ENCODE measurements around the gene PCGF1. TPM values are rescaled to one million over a fixed set of nuclear protein-coding genes. Genes with fewer than 3 reads are reported as not detected.
"Not testable (repeated sequence)": the region's sequence is repeated elsewhere in the genome, so short reads cannot be mapped to it uniquely, and the experiment has no call there.

Gene PCGF1
- total and polyA plus RNA-seq, 2 donors: 14.1 to 29.0 TPM

GRCh38 chr2:74460187-74460586 lies 47.3 kb downstream of the PCGF1 start:
- DNase-seq (ENCODE audit: low read depth in 6 of 9, low spot score in 9 of 9); H3K9me3 ChIP-seq (ENCODE audit: control insufficient read depth in 2 of 2, insufficient read depth in 1 of 2, low read length in 1 of 2); H3K27ac ChIP-seq (ENCODE audit: low read depth in 1 of 2, low read length in 1 of 2); H3K27me3 ChIP-seq (ENCODE audit: control insufficient read depth in 2 of 2, insufficient read depth in 1 of 2, low read length in 1 of 2); H3K4me3 ChIP-seq (ENCODE audit: low read length in 2 of 2): not testable (repeated sequence)
- 96% methylated on average over 10 of the region's 10 CpGs for WGBS
- H3K36me3 ChIP-seq (ENCODE audit: control insufficient read depth in 2 of 2, insufficient read depth in 2 of 2, low read length in 1 of 2): peaks cover 25 to 27% of the 10 kb centered on the region in 2 donors
- H3K4me1 ChIP-seq (ENCODE audit: control insufficient read depth in 2 of 2, insufficient read depth in 2 of 2, low read length in 2 of 2): peaks cover 29 to 39% of the 10 kb centered on the region in 2 donors

DNA sequence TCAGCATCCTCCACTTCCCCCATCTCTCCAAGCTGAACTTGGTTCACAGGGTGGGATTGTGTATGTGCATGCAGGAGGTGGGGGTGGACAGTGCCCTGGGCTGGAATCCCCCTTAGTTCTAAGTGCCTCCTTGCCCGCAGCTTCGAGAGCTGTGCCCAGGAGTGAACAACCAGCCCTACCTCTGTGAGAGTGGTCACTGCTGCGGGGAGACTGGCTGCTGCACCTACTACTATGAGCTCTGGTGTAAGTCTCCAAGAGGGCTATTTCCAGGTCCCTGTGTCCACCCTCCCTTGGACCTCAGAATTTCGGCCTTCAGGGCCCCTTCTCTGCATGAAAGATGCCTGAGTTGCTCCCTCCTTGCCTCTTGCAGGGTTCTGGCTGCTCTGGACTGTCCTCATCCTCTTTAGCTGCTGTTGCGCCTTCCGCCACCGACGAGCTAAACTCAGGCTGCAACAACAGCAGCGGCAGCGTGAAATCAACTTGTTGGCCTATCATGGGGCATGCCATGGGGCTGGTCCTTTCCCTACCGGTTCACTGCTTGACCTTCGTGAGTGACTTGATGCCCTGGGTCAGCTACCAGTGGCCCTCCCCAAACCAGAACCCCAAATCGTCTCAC lies 47.9 kb downstream of the PCGF1 start:
- H3K36me3 ChIP-seq (ENCODE audit: control insufficient read depth in 2 of 2, insufficient read depth in 2 of 2, low read length in 1 of 2): peaks cover 25 to 27% of the 10 kb centered on the region in 2 donors
- peaks cover 29 to 41% of the 10 kb centered on the region in 2 donors for H3K4me1 ChIP-seq (ENCODE audit: control insufficient read depth in 2 of 2, insufficient read depth in 2 of 2, low read length in 2 of 2)
- peak overlapping the region in 1 of 2 donors; percentile 82 for H3K4me3 ChIP-seq (ENCODE audit: low read length in 2 of 2)
- not testable (repeated sequence) for H3K27ac ChIP-seq (ENCODE audit: low read depth in 1 of 2, low read length in 1 of 2); H3K9me3 ChIP-seq (ENCODE audit: control insufficient read depth in 2 of 2, insufficient read depth in 1 of 2, low read length in 1 of 2); DNase-seq (ENCODE audit: low read depth in 6 of 9, low spot score in 9 of 9); H3K27me3 ChIP-seq (ENCODE audit: control insufficient read depth in 2 of 2, insufficient read depth in 1 of 2, low read length in 1 of 2)
- WGBS: 96% methylated on average over 13 of the region's 13 CpGs

DNA sequence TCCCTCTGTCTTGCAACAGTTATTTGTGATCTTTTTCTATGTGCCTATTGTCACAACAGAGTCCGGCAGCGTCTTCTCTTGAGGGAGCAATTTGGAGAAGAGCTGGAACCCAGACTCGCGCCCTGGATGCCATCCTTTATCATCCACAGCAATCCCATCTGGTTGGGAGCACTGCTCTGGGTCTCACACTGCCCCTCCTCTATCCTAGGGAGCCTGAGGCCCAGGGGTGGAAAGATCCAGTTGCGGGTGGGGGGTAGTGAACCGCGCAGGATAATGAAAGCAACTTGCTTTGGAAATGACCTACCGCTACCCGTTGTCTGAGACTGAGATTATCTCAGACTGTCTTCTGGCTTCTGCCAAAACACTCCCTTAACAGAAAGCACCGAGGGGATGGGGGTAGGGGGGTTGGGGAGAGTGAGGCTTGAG lies 48.5 kb downstream of the PCGF1 start:
- peaks cover 25 to 40% of the 10 kb centered on the region in 2 donors for H3K4me1 ChIP-seq (ENCODE audit: control insufficient read depth in 2 of 2, insufficient read depth in 2 of 2, low read length in 2 of 2)

DNA sequence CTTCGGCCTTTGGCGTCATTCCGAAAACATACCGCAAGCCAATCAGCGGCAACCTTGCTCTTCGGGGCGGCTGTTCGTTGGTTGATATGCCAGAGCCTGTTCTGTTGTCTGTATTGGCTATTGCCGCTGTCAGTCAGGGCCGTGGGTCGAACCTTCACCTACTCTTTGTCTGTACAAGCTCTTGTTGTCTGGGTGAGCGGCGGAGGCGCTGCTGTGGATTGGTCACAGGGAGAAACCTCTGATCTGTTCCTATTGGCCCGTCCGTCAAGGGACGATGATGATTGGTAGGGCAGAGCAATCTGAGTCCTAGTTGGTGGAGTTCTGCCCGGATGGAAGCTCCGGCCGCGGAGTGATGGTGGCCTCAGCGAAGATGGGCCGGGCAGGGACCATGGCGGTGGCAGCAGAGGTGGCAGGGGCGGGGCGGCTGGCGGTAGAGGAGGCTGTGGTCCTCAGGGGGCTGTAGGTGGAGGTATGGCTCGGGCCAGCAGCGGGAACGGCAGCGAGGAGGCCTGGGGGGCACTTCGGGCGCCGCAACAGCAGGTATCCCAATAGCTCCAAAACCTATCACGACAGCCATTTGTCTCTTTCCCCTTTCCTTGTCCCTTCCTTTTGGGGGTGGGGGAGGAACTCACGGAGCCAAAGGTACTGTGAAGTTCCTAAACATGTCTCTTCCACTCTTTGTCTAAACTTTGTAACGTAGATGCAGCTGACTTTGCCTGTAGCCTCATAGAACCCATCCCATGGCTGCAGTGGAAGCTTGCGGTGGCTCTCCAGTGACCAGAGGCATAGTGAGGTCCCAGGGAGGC lies 49.2 kb downstream of the PCGF1 start, which contains the start of gene WBP1:
Gene WBP1, plus strand, starts transcription at position 307 of the 806 bp plus-strand sequence. Its CDS starts 165 bp downstream, at position 472.
- peak within 1 kb of the TSS; percentile 82 to 92 for H3K4me3 ChIP-seq (ENCODE audit: low read length in 2 of 2)
- H3K4me1 ChIP-seq (ENCODE audit: control insufficient read depth in 2 of 2, insufficient read depth in 2 of 2, low read length in 2 of 2): peaks cover 25 to 39% of the 10 kb centered on the region in 2 donors
- H3K27me3 ChIP-seq (ENCODE audit: control insufficient read depth in 2 of 2, insufficient read depth in 1 of 2, low read length in 1 of 2): no peaks in the 10 kb centered on the region
- H3K9me3 ChIP-seq (ENCODE audit: control insufficient read depth in 2 of 2, insufficient read depth in 1 of 2, low read length in 1 of 2): no peaks in the 10 kb centered on the region
- H3K27ac ChIP-seq (ENCODE audit: low read depth in 1 of 2, low read length in 1 of 2): peak within 1 kb of the TSS; percentile 100
- WGBS: under 1% methylated on average over 37 of the region's 38 CpGs
- DNase-seq (ENCODE audit: low read depth in 6 of 9, low spot score in 9 of 9): peak; percentile 99 to 100 (median 100)
- H3K36me3 ChIP-seq (ENCODE audit: control insufficient read depth in 2 of 2, insufficient read depth in 2 of 2, low read length in 1 of 2): peaks cover 25 to 27% of the 10 kb centered on the region in 2 donors

More for the DNA sequence above, 48.5 kb downstream of the PCGF1 start:
- no peak for DNase-seq (ENCODE audit: low read depth in 6 of 9, low spot score in 9 of 9)
- WGBS: 10% methylated on average over 10 of the region's 10 CpGs
- Histone ChIP-seq H3K4me3 (ENCODE audit: low read length in 2 of 2) (peak overlapping the region; percentile 82 to 92), H3K9me3 (ENCODE audit: control insufficient read depth in 2 of 2, insufficient read depth in 1 of 2, low read length in 1 of 2) (no peaks in the 10 kb centered on the region), H3K27ac (ENCODE audit: low read depth in 1 of 2, low read length in 1 of 2) (peak overlapping the region; percentile 74 to 75), H3K27me3 (ENCODE audit: control insufficient read depth in 2 of 2, insufficient read depth in 1 of 2, low read length in 1 of 2) (no peaks in the 10 kb centered on the region), H3K36me3 (ENCODE audit: control insufficient read depth in 2 of 2, insufficient read depth in 2 of 2, low read length in 1 of 2) (peaks cover 25 to 27% of the 10 kb centered on the region in 2 donors)

GRCh38 chr2:74457549-74458131 lies 49.9 kb downstream of the PCGF1 start:
- H3K27me3 ChIP-seq (ENCODE audit: control insufficient read depth in 2 of 2, insufficient read depth in 1 of 2, low read length in 1 of 2): no peaks in the 10 kb centered on the region
- H3K9me3 ChIP-seq (ENCODE audit: control insufficient read depth in 2 of 2, insufficient read depth in 1 of 2, low read length in 1 of 2): no peaks in the 10 kb centered on the region
- DNase-seq (ENCODE audit: low read depth in 6 of 9, low spot score in 9 of 9): peak in 5 of 9 donors; percentile 74 to 90 (median 79)
- peaks cover 19 to 22% of the 10 kb centered on the region in 2 donors for H3K36me3 ChIP-seq (ENCODE audit: control insufficient read depth in 2 of 2, insufficient read depth in 2 of 2, low read length in 1 of 2)
- peaks cover 28 to 46% of the 10 kb centered on the region in 2 donors for H3K4me1 ChIP-seq (ENCODE audit: control insufficient read depth in 2 of 2, insufficient read depth in 2 of 2, low read length in 2 of 2)
- WGBS: under 1% methylated on average over 46 of the region's 46 CpGs
- H3K4me3 ChIP-seq (ENCODE audit: low read length in 2 of 2): peak overlapping the region; percentile 82 to 92
- H3K27ac ChIP-seq (ENCODE audit: low read depth in 1 of 2, low read length in 1 of 2): peak overlapping the region; percentile 100

DNA sequence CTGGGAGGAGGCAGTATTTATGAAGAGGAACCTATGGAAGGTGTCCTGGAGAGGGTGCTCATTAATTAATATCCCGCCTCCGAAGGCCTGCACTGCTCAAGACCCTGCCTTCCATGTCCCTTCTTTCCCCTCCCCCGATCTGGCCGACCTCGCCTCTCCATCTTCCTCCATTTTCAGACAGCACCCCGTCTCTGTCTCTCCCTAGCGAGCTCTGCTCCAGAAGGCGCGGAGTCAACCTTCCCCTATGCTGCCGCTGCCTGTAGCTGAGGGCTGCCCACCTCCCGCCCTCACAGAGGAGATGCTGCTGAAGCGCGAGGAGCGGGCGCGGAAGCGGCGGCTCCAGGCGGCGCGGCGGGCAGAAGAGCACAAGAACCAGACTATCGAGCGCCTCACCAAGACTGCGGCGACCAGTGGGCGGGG lies 50.4 kb downstream of the PCGF1 start:
- Histone ChIP-seq H3K4me3 (ENCODE audit: low read length in 2 of 2) (peak overlapping the region; percentile 82 to 92), H3K27me3 (ENCODE audit: control insufficient read depth in 2 of 2, insufficient read depth in 1 of 2, low read length in 1 of 2) (no peaks in the 10 kb centered on the region), H3K4me1 (ENCODE audit: control insufficient read depth in 2 of 2, insufficient read depth in 2 of 2, low read length in 2 of 2) (peaks cover 31 to 51% of the 10 kb centered on the region in 2 donors), H3K36me3 (ENCODE audit: control insufficient read depth in 2 of 2, insufficient read depth in 2 of 2, low read length in 1 of 2) (peaks cover 14 to 17% of the 10 kb centered on the region in 2 donors), H3K9me3 (ENCODE audit: control insufficient read depth in 2 of 2, insufficient read depth in 1 of 2, low read length in 1 of 2) (no peaks in the 10 kb centered on the region), H3K27ac (ENCODE audit: low read depth in 1 of 2, low read length in 1 of 2) (peak overlapping the region; percentile 100)
- no peak for DNase-seq (ENCODE audit: low read depth in 6 of 9, low spot score in 9 of 9)
- under 1% methylated on average over 27 of the region's 27 CpGs for WGBS

Other genes with a start within 250 kb of the PCGF1 start
- 0.85 TPM for gene SLC4A5, start 164.3 kb downstream of the PCGF1 start, total RNA-seq
- gene SLC4A5, start 164.3 kb downstream of the PCGF1 start, polyA plus RNA-seq: 2.5 TPM
- gene DCTN1, start 127.4 kb downstream of the PCGF1 start, total RNA-seq: 54.3 TPM
- 68.2 TPM for gene DCTN1, start 127.4 kb downstream of the PCGF1 start, polyA plus RNA-seq
- 0.66 TPM for gene C2orf81, start 86.1 kb downstream of the PCGF1 start, total RNA-seq
- gene C2orf81, start 86.1 kb downstream of the PCGF1 start, polyA plus RNA-seq: 5.3 TPM
- gene WDR54, start 86.0 kb downstream of the PCGF1 start, total RNA-seq: 35.6 TPM
- 32.5 TPM for gene WDR54, start 86.0 kb downstream of the PCGF1 start, polyA plus RNA-seq
- gene RTKN, start 65.8 kb downstream of the PCGF1 start, total RNA-seq: 9.5 TPM
- gene RTKN, start 65.8 kb downstream of the PCGF1 start, polyA plus RNA-seq: 17.2 TPM
- gene INO80B, start 52.6 kb downstream of the PCGF1 start, total RNA-seq: 27.0 TPM
- 53.0 TPM for gene INO80B, start 52.6 kb downstream of the PCGF1 start, polyA plus RNA-seq
- 56.4 TPM for gene WBP1, start 49.3 kb downstream of the PCGF1 start, total RNA-seq
- 114 TPM for gene WBP1, start 49.3 kb downstream of the PCGF1 start, polyA plus RNA-seq
- 27.6 TPM for gene MOGS, start 42.3 kb downstream of the PCGF1 start, total RNA-seq
- gene MOGS, start 42.3 kb downstream of the PCGF1 start, polyA plus RNA-seq: 38.5 TPM
- gene MRPL53, start 35.0 kb downstream of the PCGF1 start, total RNA-seq: 101 TPM
- gene MRPL53, start 35.0 kb downstream of the PCGF1 start, polyA plus RNA-seq: 67.7 TPM
- 9.1 TPM for gene CCDC142, start 24.7 kb downstream of the PCGF1 start, total RNA-seq
- gene CCDC142, start 24.7 kb downstream of the PCGF1 start, polyA plus RNA-seq: 6.7 TPM
- 10.3 TPM for gene TTC31, start 24.6 kb downstream of the PCGF1 start, total RNA-seq
- 23.5 TPM for gene TTC31, start 24.6 kb downstream of the PCGF1 start, polyA plus RNA-seq
- 0.09 TPM for gene LBX2, start 8.1 kb downstream of the PCGF1 start, total RNA-seq
- gene LBX2, start 8.1 kb downstream of the PCGF1 start, polyA plus RNA-seq: 0.89 TPM
- 0.19 TPM for gene TLX2, start 6.8 kb upstream of the PCGF1 start, total RNA-seq
- 0.11 TPM for gene TLX2, start 6.8 kb upstream of the PCGF1 start, polyA plus RNA-seq
- gene DQX1, start 18.5 kb upstream of the PCGF1 start, total RNA-seq: 0.14 TPM
- gene DQX1, start 18.5 kb upstream of the PCGF1 start, polyA plus RNA-seq: 0.78 TPM
- 59.5 TPM for gene AUP1, start 22.0 kb upstream of the PCGF1 start, total RNA-seq
- gene AUP1, start 22.0 kb upstream of the PCGF1 start, polyA plus RNA-seq: 208 TPM
- 42.9 TPM for gene HTRA2, start 22.2 kb upstream of the PCGF1 start, total RNA-seq
- gene HTRA2, start 22.2 kb upstream of the PCGF1 start, polyA plus RNA-seq: 70.6 TPM
- 1.4 TPM for gene LOXL3, start 46.2 kb upstream of the PCGF1 start, total RNA-seq
- gene LOXL3, start 46.2 kb upstream of the PCGF1 start, polyA plus RNA-seq: 1.6 TPM
- 14.3 TPM for gene DOK1, start 47.0 kb upstream of the PCGF1 start, total RNA-seq
- 17.2 TPM for gene DOK1, start 47.0 kb upstream of the PCGF1 start, polyA plus RNA-seq
- gene M1AP, start 140.6 kb upstream of the PCGF1 start, total RNA-seq: 0.94 TPM
- gene M1AP, start 140.6 kb upstream of the PCGF1 start, polyA plus RNA-seq: 0.55 TPM
- 2.5 TPM for gene SEMA4F, start 146.6 kb upstream of the PCGF1 start, total RNA-seq
- gene SEMA4F, start 146.6 kb upstream of the PCGF1 start, polyA plus RNA-seq: 3.5 TPM

All from thymus (tissue), 11 donors.